Mesodermal cell (in vitro differentiated cells): ENCODE data around the gene DUSP3.
A peak's percentile ranks its signal among the peaks of the same experiment; 100 is the strongest.

Experiments
- H3K27ac ChIP-seq: 2 replicates; pipeline ENCODE4 v1.7.0; 2013; ENCODE audit warnings: mild to moderate bottlenecking, low read depth, low read length, moderate library complexity; ENCODE audit not compliant: severe bottlenecking
- H3K36me3 ChIP-seq: 2 replicates; pipeline ENCODE4 v1.7.1; 2013; ENCODE audit warnings: mild to moderate bottlenecking, low read length, moderate library complexity; ENCODE audit not compliant: control insufficient read depth, insufficient read depth
- H3K4me1 ChIP-seq: one replicate; pipeline ENCODE4 v1.7.1; 2013; ENCODE audit warnings: mild to moderate bottlenecking, low read length; ENCODE audit not compliant: insufficient read depth, control insufficient read depth, poor library complexity, severe bottlenecking
- H3K4me3 ChIP-seq: 2 replicates; pipeline ENCODE4 v1.7.0; 2013; ENCODE audit warnings: low read length, control low read depth, mild to moderate bottlenecking; ENCODE audit not compliant: insufficient read depth, poor library complexity, severe bottlenecking; ENCODE audit errors: extremely low read depth
- H3K9me3 ChIP-seq: 2 replicates; pipeline ENCODE4 v1.7.1; 2013; ENCODE audit warnings: mild to moderate bottlenecking, low read length, moderate library complexity; ENCODE audit not compliant: control insufficient read depth
- WGBS, 2 experiments: methylation state at CpG; one replicate each; pipeline ENCODE4 v1.1.5; 2013; ENCODE audit warnings: missing lambda C conversion rate in 2 of 2; ENCODE audit not compliant: insufficient coverage in 2 of 2; 5-methylcytosine and 5-hydroxymethylcytosine counted together

Gene DUSP3

GRCh38 chr17:43756201-43756600 lies 22.6 kb downstream of the DUSP3 start:
- WGBS, 2 experiments, result 63 to 83% methylated on average over 1 to 2 of the region's 6 CpGs
- no peak overlapping the region for H3K27ac ChIP-seq
- no peaks in the 10 kb centered on the region for H3K9me3 ChIP-seq
- no peaks in the 10 kb centered on the region for H3K36me3 ChIP-seq
- peak overlapping the region; percentile 2 for H3K4me3 ChIP-seq
- peaks cover 36% of the 10 kb centered on the region for H3K4me1 ChIP-seq

- Histone ChIP-seq H3K9me3 (no peaks in the 10 kb centered on the region), H3K4me3 (peak overlapping the region; percentile 8), H3K4me1 (peaks cover 32% of the 10 kb centered on the region), H3K36me3 (no peaks in the 10 kb centered on the region), H3K27ac (no peak overlapping the region)
- 56 to 58% methylated on average over 46 to 60 of the region's 60 CpGs for WGBS, 2 experiments
These were observed 23.3 kb downstream of the DUSP3 start for GRCh38 chr17:43755389-43755875.

GRCh38 chr17:43754947-43755346 lies 23.8 kb downstream of the DUSP3 start:
- Histone ChIP-seq H3K36me3 (no peaks in the 10 kb centered on the region), H3K9me3 (no peaks in the 10 kb centered on the region), H3K4me1 (peaks cover 30% of the 10 kb centered on the region), H3K27ac (no peak overlapping the region), H3K4me3 (no peak overlapping the region)
- 55 to 63% methylated on average over 12 to 17 of the region's 21 CpGs for WGBS, 2 experiments

- Histone ChIP-seq H3K4me3 (no peak overlapping the region), H3K36me3 (no peaks in the 10 kb centered on the region), H3K4me1 (peaks cover 23% of the 10 kb centered on the region), H3K9me3 (no peaks in the 10 kb centered on the region), H3K27ac (no peak overlapping the region)
- 93 to 100% methylated on average over 2 of the region's 5 CpGs for WGBS, 2 experiments
These were observed 25.2 kb downstream of the DUSP3 start for GRCh38 chr17:43753493-43754129.

GRCh38 chr17:43750153-43750552 lies 28.6 kb downstream of the DUSP3 start:
- no peak overlapping the region for H3K27ac ChIP-seq
- H3K4me3 ChIP-seq, result no peak overlapping the region
- H3K4me1 ChIP-seq, result peaks cover 27% of the 10 kb centered on the region
- 90 to 94% methylated on average over 4 of the region's 5 CpGs for WGBS, 2 experiments
- H3K9me3 ChIP-seq, result no peaks in the 10 kb centered on the region
- no peaks in the 10 kb centered on the region for H3K36me3 ChIP-seq

- 6 to 10% methylated on average over 2 of the region's 6 CpGs for WGBS, 2 experiments
- no peaks in the 10 kb centered on the region for H3K36me3 ChIP-seq
- peaks cover 45% of the 10 kb centered on the region for H3K4me1 ChIP-seq
- H3K4me3 ChIP-seq, result no peak overlapping the region
- H3K27ac ChIP-seq, result peak overlapping the region; percentile 76
- no peaks in the 10 kb centered on the region for H3K9me3 ChIP-seq
These were observed 33.2 kb downstream of the DUSP3 start for GRCh38 chr17:43745541-43745940.

- 88 to 98% methylated on average over 5 of the region's 5 CpGs for WGBS, 2 experiments
- no peak overlapping the region for H3K4me3 ChIP-seq
- H3K36me3 ChIP-seq, result no peaks in the 10 kb centered on the region
These were observed 37.1 kb downstream of the DUSP3 start for GRCh38 chr17:43741636-43742035.

GRCh38 chr17:43740541-43740940 lies 38.2 kb downstream of the DUSP3 start:
- Histone ChIP-seq H3K4me1 (peaks cover 45% of the 10 kb centered on the region), H3K4me3 (no peak overlapping the region), H3K9me3 (no peaks in the 10 kb centered on the region), H3K36me3 (no peaks in the 10 kb centered on the region), H3K27ac (peak overlapping the region; percentile 24)
- 93 to 100% methylated on average over 4 of the region's 4 CpGs for WGBS, 2 experiments

More at GRCh38 chr17:43741636-43742035, 37.1 kb downstream of the DUSP3 start:
- Histone ChIP-seq H3K9me3 (no peaks in the 10 kb centered on the region), H3K4me1 (peaks cover 55% of the 10 kb centered on the region), H3K27ac (no peak overlapping the region)

GRCh38 chr17:43737722-43738121 lies 41.1 kb downstream of the DUSP3 start:
- no peak overlapping the region for H3K27ac ChIP-seq
- WGBS, 2 experiments, result 88 to 100% methylated on average over 2 of the region's 2 CpGs

GRCh38 chr17:43736389-43736788 lies 42.4 kb downstream of the DUSP3 start:
- Histone ChIP-seq H3K27ac (no peak overlapping the region), H3K4me3 (no peak overlapping the region), H3K4me1 (peaks cover 38% of the 10 kb centered on the region), H3K36me3 (no peaks in the 10 kb centered on the region), H3K9me3 (peaks cover 14% of the 10 kb centered on the region)
- 53 to 75% methylated on average over 2 of the region's 2 CpGs for WGBS, 2 experiments

More at GRCh38 chr17:43737722-43738121, 41.1 kb downstream of the DUSP3 start:
- H3K9me3 ChIP-seq, result peaks cover 11% of the 10 kb centered on the region
- H3K4me3 ChIP-seq, result no peak overlapping the region
- H3K4me1 ChIP-seq, result peaks cover 33% of the 10 kb centered on the region
- H3K36me3 ChIP-seq, result no peaks in the 10 kb centered on the region

- Histone ChIP-seq H3K27ac (no peak overlapping the region), H3K4me3 (no peak overlapping the region), H3K9me3 (peaks cover 20% of the 10 kb centered on the region), H3K4me1 (peaks cover 21% of the 10 kb centered on the region), H3K36me3 (no peaks in the 10 kb centered on the region)
- 90 to 91% methylated on average over 3 of the region's 5 CpGs for WGBS, 2 experiments
These were observed 44.4 kb downstream of the DUSP3 start for GRCh38 chr17:43734376-43734775.
